ENCODE results near the gene PCDH9.
"Not testable (repeated sequence)": the region's sequence is repeated elsewhere in the genome, so short reads cannot be mapped to it uniquely, and the experiment has no call there.

The PCDH9 gene

DNA sequence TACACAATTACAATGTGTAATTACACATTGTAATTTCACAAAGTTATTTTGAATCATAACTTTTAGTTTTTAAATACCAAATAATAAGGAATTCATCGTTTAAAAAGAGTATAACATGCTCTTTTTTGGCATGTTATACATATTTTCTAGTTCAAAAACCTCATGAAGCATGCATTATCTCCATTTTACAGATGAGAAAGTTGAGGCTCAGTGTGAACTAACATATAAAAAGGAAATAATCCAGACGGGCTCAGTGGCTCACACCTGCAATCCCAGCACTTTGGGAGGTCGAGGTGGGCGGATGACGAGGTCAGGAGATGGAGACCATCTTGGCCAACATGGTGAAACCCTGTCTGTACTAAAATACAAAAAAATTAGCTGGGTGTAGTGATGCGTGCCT is 107.9 kb downstream of the PCDH9 start:
- no peak for DNase-seq

DNA sequence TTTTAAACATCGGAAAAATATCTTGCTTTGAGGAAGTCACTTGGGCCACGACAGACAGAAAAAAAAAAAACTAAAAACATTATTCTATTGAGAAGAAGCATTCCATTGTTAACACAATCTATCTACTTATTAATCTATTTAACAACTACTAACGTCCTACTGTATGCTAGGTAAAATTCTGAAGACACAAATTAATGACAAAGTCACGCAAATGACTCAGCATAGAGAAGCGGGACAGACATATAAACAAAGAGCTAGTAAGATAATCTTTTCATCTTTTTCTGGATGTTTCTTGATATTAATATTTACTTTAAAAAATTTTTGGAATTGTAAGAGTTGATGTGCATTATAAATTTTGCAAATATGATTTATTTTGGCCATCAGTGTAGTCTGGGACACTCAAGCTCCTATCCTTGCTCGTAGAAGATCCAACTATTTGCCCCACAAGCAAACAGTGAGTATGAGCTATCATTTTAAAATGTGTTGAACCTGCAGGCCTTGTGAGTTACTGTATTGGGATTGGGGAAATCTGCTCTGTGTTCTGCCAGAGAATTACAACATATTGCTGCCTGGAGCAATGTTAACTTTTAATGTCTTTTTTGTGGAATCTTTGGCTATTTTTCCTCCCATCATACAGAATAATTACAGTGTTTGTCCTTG is 109.1 kb downstream of the PCDH9 start:
- no peak for DNase-seq

DNA sequence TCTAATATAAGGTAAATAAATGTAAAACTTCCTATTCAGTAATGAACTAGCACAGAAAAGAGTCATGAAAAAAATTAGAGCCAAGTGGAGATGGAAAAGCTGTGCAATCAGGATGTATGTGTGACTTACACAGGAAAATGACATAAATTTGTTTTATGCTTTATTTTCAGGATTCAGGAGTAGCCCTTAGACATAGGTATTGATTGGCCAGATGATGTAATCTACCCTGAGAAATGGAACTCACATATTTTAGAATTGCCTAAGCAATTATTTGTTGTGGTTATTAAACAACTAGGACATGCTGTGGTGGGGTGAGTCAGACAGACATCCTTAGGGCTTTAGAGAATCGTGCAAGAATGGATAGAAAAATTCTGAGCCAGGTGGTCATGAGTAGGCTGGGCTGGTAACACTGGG is 110.6 kb downstream of the PCDH9 start:
- no peak for DNase-seq

GRCh38 chr13:67118277-67118676 is 111.9 kb downstream of the PCDH9 start:
- no peak for DNase-seq

GRCh38 chr13:67117010-67117550 is 113.1 kb downstream of the PCDH9 start:
- DNase-seq = no peak

- no peak for DNase-seq
Observed at GRCh38 chr13:67107979-67108378, 122.2 kb downstream of the PCDH9 start.

DNA sequence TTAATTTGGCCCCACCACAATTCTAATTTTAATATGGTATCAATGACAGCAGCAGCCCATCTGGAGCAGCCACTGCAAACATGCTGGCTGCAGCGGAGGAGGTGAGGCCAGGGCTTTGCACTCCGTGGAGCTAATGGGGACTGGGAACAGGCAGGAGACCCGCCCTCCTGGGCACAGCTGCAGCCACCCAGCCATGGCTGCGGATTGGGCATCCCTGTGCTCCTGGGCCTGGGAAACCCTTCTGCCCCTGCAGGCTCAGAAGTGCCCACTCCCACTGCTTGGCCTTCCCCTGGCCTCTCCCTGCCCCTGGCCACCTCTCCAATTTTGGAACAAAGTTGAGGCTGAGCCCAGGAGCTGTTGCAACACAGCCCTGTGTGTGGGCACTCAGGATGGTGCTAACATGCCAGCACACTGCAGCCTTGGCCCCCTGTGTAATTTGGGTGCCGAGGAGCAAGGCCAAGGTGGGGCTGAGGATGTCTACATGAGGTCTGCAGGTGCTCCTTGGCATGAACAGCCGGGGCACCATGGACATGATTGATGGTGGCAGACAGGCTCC is 123.6 kb downstream of the PCDH9 start:
- DNase-seq = no peak

DNA sequence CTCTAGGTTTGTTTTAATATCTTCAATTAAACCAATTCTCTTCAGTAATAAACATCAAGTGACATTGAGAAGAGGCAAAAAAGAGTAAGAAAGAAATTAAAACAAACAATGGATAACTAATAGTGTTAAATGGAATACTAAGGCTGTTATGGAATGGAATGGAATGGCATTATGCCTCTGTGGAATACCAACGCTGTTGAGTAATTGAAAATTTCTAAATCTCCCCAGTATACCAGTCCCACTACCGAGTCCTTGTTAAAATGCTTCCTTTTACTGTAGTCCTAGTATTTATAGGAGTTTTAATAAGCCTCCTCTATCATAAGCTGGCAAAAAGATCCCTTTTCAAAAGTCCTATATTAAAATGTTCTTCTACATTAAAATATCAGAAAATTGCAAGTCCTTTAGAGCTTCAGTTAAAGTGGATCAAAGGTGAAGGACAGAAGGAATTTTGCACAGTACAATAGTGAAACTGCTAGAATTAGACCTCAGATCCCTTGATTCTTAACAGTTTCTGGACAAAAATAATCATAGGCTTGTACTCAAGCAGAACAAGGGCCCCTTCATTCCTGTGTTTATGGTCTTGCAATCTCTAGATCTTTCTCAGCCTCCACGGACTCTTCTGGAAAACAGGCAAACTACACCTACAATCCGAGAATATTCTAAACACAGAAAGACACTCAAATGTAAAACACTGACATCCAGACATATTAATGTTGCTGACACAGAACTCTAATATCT is 128.2 kb downstream of the PCDH9 start:
- DNase-seq = no peak

DNA sequence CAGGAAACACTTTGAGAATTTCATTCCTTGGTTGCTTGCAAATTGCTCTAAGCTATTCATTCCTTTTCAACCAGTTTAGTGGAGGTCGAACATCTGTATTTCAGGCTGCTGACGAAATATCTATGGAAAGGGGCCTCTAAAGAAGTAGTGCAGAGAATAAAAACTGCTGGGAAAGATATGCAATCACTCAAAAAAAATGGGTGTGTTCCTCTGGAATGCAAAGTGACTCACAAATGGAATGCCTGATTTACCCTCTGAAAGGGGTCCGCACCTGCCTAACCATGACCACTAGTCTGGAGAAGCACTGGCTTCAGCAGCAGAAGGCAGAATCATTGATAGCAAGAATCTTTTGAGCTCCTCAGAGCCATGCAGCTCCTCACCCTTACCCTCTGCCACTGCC is 129.4 kb downstream of the PCDH9 start:
- no peak for DNase-seq

DNA sequence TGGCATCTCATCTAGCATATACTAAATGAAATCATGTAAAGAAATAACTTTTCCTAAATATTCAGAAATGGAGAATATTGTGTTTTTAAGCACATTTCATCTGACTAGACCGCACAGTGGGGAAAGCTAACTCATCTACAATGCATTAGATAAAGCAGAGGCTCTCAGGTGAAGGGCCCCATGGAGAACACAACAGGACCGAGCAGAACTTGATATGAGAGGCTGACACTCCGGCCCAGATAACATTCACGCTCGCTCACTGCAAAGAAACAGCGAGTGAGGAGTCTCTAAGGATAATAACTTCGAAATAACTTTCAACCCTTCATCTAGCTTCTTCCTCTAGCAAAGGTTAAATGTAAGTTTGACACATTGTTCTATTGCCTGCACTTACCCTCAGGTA is 130.6 kb downstream of the PCDH9 start:
- DNase-seq = no peak

- DNase-seq = no peak
Observed at GRCh38 chr13:67097892-67098452, 132.2 kb downstream of the PCDH9 start.

DNA sequence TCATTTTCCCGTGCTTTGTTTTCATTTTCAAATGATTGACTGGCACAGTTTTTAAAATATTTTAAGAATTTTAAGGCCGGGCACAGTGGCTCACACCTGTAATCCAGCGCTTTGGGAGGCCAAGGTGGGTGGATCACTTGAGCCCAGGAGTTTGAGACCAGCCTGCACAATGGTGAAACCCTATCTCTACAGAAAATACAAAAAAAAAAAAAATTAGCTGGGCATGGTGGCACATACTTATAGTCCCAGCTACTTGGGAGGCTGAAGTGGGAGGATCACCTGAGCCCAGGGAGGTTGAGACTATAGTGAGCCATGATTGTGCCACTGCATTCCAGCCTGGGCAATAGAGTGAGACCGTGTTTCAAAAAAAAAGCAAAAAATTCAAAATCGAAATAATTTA is 133.2 kb downstream of the PCDH9 start:
- DNase-seq = not testable (repeated sequence)

DNA sequence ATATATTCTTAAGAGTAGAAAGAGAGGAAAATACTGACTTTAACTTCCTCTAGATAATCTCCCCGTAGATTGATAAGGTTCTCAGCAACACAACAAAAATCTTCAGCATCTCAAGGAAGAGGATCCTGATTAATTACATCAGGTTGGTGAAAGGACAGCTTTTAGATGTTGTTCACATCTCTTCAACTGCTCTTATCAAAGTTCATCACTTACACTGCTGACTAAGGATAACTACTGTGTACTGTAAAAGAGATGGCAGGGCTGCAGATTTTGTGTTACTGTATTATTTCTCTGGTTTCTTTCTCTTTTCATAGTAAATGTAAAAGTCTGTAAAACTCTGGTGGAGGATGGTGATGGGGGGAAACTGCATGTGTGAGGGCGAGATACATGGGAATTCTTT is 133.7 kb downstream of the PCDH9 start:
- no peak for DNase-seq

GRCh38 chr13:67095621-67096020 is 134.5 kb downstream of the PCDH9 start:
- DNase-seq = no peak

DNA sequence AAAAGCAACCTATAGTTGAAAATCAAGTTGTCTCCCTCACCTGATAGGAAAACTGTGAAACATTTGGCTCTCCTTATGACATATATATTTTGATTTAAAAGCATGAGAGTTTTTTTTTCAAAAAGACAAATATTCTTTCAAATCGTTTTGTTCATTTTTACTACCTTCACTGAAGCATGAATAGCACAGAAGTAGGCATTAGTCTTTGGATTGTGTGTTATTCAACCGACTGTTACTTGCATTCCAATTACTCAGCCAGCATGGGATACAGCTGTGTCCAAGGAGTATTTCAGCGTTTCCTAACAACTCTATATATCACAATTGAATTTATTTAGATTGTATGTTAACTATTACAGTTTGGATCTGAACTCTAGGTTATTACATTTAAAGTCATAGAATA is 135.2 kb downstream of the PCDH9 start:
- DNase-seq = no peak

DNA sequence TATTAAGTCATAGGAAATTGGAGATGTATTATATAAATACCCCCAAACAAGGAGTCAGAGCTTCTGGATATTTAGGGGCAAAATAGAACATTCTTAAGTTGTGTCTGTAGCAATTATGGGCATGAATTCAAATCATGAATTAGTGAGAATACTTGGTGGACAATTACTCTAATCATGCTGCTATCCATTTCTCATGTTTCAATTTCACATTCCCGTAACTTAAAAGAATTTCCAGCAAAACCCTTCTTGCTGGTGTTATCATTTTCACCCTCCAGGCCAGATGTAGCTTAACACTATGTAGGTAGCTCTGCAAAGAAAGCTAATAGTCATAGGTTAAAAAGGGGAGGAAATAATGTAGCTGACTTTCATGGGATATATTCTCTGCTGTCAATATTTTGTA is 136.1 kb downstream of the PCDH9 start:
- DNase-seq = no peak

GRCh38 chr13:67091603-67092002 is 138.5 kb downstream of the PCDH9 start:
- DNase-seq = no peak

GRCh38 chr13:67090856-67091255 is 139.3 kb downstream of the PCDH9 start:
- no peak for DNase-seq

GRCh38 chr13:67087527-67087926 is 142.6 kb downstream of the PCDH9 start:
- no peak for DNase-seq

GRCh38 chr13:67086260-67086659 is 143.9 kb downstream of the PCDH9 start:
- DNase-seq = no peak

- no peak for DNase-seq
Observed at GRCh38 chr13:67084066-67084465, 146.1 kb downstream of the PCDH9 start.

GRCh38 chr13:67083519-67083918 is 146.6 kb downstream of the PCDH9 start:
- no peak for DNase-seq

DNA sequence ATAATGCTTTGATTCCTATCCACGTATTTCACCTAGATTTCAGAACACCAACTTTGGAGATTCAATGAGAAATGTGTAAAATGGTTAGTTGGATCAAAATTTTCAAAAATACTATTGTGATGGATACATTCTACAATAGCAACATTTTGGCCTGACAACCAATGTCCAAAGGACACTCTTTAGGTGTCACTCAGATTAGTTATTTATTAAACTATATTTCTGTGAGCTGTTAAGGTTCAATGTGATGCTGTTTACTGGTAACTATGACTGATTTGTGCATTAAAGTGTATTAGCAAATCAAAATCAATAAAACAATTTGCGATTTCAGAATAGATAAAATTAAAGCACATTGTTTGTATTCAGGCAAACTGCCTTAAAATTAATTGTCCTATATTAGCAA is 149.8 kb downstream of the PCDH9 start:
- DNase-seq = no peak

GRCh38 chr13:67078062-67078461 is 152.1 kb downstream of the PCDH9 start:
- DNase-seq = no peak

Measured in CD4-positive, alpha-beta T cell treated with Interleukin-4 for 1 hour (primary cell).